Uterus (tissue), 4 donors: Measurements from ENCODE around the gene AUTS2. TPM values are rescaled to one million over a fixed set of nuclear protein-coding genes. Genes with fewer than 3 reads are reported as not detected.

ENCODE experiments used
- DNase-seq, 2 donors: peaks; one replicate each; pipeline ENCODE4 v3.0.0-alpha.2; 2019 to 2020
- H3K27ac ChIP-seq, 2 donors: fragments of 200-600 bp; sonication (generic); 1 replicate in 1 of 2; 2 replicates in 1 of 2; pipeline ENCODE4 v1.5.1; 2016 to 2018
- H3K27me3 ChIP-seq, 2 donors: fragments of 200-600 bp; sonication (generic); one replicate each; pipeline ENCODE4 v1.5.1; 2018 to 2019; ENCODE audit warnings: control low read depth in 1 of 2
- H3K36me3 ChIP-seq, 2 donors: fragments of 200-600 bp; sonication (generic); one replicate each; pipeline ENCODE4 v1.5.1; 2019; ENCODE audit warnings: control low read depth in 1 of 2
- H3K4me1 ChIP-seq, 2 donors: fragments of 200-600 bp; sonication (generic); one replicate each; pipeline ENCODE4 v1.5.1; 2018 to 2019; ENCODE audit warnings: control low read depth in 1 of 2
- H3K4me3 ChIP-seq, 2 donors: fragments of 200-600 bp; sonication (generic); 1 replicate in 1 of 2; 2 replicates in 1 of 2; pipeline ENCODE4 v1.5.1; 2018 to 2019; ENCODE audit warnings: mild to moderate bottlenecking in 1 of 2
- H3K9me3 ChIP-seq, 2 donors: fragments of 200-600 bp; sonication (generic); one replicate each; pipeline ENCODE4 v1.5.1; 2019; ENCODE audit warnings: control low read depth in 1 of 2
- POLR2A ChIP-seq, 2 donors: fragments of 450-650 bp; IDR thresholded peaks; one replicate each; pipeline ENCODE4 v1.6.1; 2016; ENCODE audit warnings: antibody characterized with exemption in 2 of 2, mild to moderate bottlenecking in 1 of 2, moderate library complexity in 1 of 2
- intact Hi-C: fragments of 100-400 bp; cut with DNase I; formaldehyde crosslinking; loops from one replicate; pipeline ENCODE4 v1.15.1; 2023; ENCODE audit warnings: low total_unique reads
- total RNA-seq, 4 donors: library from RNA; depleted of rRNA in 3 of 4; stranded (reverse); fragments of >200 nt in 3 of 4; gene quantifications; one replicate each; pipeline versions ENCODE4 v1.1.0 to v1.2.4, GENCODE V29; 2014 to 2023
- TF ChIP-seq, protein P1 (sequence below), 4 experiments: fragments of 200-600 bp in 2 of 4; fragments of 450-650 bp in 2 of 4; sonication (generic) in 2 of 4; IDR thresholded peaks; one replicate each; pipeline ENCODE4 v1.5.1; 2016 to 2019; ENCODE audit warnings: antibody characterized with exemption in 4 of 4, mild to moderate bottlenecking in 2 of 4, moderate library complexity in 1 of 4
- donor health status: DM: yes; HTN: yes; CAD: no.

Gene AUTS2
- total RNA-seq, 4 donors from 2014 or later: 10.5 to 58.2 (median 30.0) TPM

DNA sequence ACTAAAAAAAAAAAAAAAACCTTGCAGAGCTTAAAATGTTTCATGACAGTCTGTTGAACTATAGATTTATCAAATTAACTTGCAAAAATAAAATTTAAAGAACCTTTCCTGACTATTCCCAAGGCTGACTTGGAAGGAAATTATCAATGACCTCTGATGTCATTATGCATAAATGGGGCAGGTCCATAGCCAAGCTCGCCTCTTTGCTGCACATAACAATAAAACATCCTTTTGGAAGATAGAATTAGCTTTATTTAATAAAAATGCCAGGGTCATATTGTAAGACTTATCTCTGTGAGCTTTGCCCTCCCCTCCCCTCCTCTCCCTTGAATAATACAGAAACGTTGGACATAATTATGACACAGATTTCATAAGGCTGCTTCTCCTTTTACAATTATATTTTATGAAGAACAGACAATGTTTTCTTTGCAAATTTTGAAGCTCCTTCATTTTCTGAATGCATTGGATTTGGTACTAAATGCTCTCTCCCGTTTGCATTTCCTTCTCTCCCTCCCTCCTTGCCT is 444.8 kb downstream of the AUTS2 start:
- no peaks in the 10 kb centered on the region for H3K36me3 ChIP-seq
- no peaks in the 10 kb centered on the region for H3K27me3 ChIP-seq
- H3K9me3 ChIP-seq: no peaks in the 10 kb centered on the region
- no peak for DNase-seq
- no peak overlapping the region for H3K4me3 ChIP-seq
- peaks cover 0 to 7% of the 10 kb centered on the region in 2 donors for H3K4me1 ChIP-seq
- TF ChIP-seq, protein P1, sequence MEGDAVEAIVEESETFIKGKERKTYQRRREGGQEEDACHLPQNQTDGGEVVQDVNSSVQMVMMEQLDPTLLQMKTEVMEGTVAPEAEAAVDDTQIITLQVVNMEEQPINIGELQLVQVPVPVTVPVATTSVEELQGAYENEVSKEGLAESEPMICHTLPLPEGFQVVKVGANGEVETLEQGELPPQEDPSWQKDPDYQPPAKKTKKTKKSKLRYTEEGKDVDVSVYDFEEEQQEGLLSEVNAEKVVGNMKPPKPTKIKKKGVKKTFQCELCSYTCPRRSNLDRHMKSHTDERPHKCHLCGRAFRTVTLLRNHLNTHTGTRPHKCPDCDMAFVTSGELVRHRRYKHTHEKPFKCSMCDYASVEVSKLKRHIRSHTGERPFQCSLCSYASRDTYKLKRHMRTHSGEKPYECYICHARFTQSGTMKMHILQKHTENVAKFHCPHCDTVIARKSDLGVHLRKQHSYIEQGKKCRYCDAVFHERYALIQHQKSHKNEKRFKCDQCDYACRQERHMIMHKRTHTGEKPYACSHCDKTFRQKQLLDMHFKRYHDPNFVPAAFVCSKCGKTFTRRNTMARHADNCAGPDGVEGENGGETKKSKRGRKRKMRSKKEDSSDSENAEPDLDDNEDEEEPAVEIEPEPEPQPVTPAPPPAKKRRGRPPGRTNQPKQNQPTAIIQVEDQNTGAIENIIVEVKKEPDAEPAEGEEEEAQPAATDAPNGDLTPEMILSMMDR (IDR thresholded peaks at IDR 0.05): no peak
- no peak for TF ChIP-seq POLR2A (IDR thresholded peaks at IDR 0.05)
- intact Hi-C loops: no loop called here
- H3K27ac ChIP-seq: no peak overlapping the region

DNA sequence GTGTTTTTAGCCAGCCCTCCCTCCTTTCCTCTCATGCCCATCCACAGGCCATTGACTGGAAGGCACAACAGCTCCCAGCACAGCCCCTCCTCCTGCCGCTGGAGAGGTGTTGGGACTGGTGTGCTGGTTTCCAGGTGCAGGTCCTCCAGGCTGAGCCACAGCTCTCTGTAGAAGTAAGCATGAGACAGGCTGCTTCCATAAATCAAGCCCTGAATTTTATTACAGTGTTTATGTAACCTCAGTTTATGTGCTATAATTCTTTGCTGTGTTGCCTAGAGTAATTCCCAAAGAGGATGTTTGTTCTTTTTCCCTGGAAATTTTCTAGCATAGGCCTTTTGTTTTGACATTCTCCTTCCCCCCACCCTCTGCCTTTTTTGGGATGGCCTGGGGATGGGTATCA is 445.8 kb downstream of the AUTS2 start:
- no peaks in the 10 kb centered on the region for H3K36me3 ChIP-seq
- DNase-seq: peak; percentile 28 to 54
- intact Hi-C loops: no loop called here
- H3K9me3 ChIP-seq: no peaks in the 10 kb centered on the region
- peak overlapping the region; percentile 30 to 31 for H3K27ac ChIP-seq
- H3K4me1 ChIP-seq: peaks cover 0 to 7% of the 10 kb centered on the region in 2 donors
- no peaks in the 10 kb centered on the region for H3K27me3 ChIP-seq
- TF ChIP-seq, protein P1 (IDR thresholded peaks at IDR 0.05): no peak
- TF ChIP-seq POLR2A (IDR thresholded peaks at IDR 0.05): no peak
- no peak overlapping the region for H3K4me3 ChIP-seq

DNA sequence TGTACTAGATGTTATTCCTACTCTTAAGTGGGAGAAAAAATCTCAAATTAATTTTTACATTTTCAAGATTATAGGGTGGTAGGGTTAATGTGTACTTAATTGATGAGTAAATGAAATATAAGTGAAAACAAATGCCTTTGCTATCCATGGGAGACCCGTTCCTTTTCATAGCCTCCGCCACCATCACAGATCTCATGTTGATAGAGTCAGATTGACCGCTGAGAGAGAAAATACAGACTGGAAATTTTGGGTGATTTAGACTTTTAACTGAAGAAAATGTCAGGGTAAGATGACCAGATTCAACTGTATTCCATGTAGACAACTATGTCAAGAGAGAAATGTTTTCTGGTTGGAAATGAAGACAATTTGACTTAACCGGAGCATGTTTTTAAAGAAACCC is 446.2 kb downstream of the AUTS2 start:
- no peak overlapping the region for H3K4me3 ChIP-seq
- peak overlapping the region; percentile 30 to 31 for H3K27ac ChIP-seq
- H3K36me3 ChIP-seq: no peaks in the 10 kb centered on the region
- no peaks in the 10 kb centered on the region for H3K9me3 ChIP-seq
- H3K27me3 ChIP-seq: no peaks in the 10 kb centered on the region
- peaks cover 0 to 7% of the 10 kb centered on the region in 2 donors for H3K4me1 ChIP-seq
- DNase-seq: no peak
- intact Hi-C loops: no loop called here
- TF ChIP-seq POLR2A (IDR thresholded peaks at IDR 0.05): no peak
- TF ChIP-seq, protein P1 (IDR thresholded peaks at IDR 0.05): no peak

DNA sequence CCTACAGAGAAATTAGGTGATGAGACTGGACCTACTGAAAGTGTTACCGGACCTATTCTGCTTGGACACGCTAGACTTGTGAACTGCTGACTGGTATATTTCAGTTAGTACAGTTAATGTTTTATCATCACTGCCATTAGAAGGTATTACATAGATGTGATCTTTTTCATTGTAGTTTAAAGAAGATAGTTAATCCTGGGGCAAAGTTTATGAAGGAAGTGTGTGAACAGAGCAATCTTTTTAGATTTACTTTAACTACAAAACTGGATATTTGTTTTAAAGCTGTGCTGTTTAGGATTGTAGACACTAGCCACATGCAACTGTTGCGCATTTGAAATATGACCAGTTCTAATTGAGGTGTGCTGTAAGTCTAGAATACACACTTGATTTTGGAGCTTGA is 446.7 kb downstream of the AUTS2 start:
- no peak overlapping the region for H3K27ac ChIP-seq
- DNase-seq: no peak
- H3K4me1 ChIP-seq: peaks cover 0 to 7% of the 10 kb centered on the region in 2 donors
- no peaks in the 10 kb centered on the region for H3K27me3 ChIP-seq
- TF ChIP-seq, protein P1 (IDR thresholded peaks at IDR 0.05): no peak
- no peak for TF ChIP-seq POLR2A (IDR thresholded peaks at IDR 0.05)
- H3K4me3 ChIP-seq: no peak overlapping the region
- intact Hi-C loops: no loop called here
- no peaks in the 10 kb centered on the region for H3K36me3 ChIP-seq
- no peaks in the 10 kb centered on the region for H3K9me3 ChIP-seq

DNA sequence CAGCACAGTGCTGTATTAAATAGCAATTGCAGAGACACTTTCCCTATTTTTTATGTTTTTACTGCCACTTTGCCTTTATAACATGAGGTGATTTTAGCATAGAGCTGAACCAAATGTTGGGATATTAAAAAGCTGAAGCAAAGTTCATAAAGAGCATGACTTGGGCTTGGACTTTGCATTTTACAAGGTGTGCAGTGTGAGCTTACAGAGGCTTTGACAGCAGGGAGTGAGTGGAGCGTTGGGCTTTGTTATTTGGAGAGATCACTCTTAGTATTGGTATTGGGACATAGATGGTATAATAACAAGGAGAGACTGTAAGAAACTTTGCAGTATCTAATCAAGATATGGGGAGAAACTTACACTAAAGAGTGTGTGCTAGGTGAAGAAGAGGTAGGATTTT is 449.1 kb downstream of the AUTS2 start:
- TF ChIP-seq, protein P1 (IDR thresholded peaks at IDR 0.05): no peak
- TF ChIP-seq POLR2A (IDR thresholded peaks at IDR 0.05): no peak
- intact Hi-C loops: no loop called here

More for the DNA sequence above, 449.1 kb downstream of the AUTS2 start:
- no peak for DNase-seq
- Histone ChIP-seq H3K27me3 (no peaks in the 10 kb centered on the region), H3K9me3 (no peaks in the 10 kb centered on the region), H3K27ac (no peak overlapping the region), H3K36me3 (no peaks in the 10 kb centered on the region), H3K4me3 (no peak overlapping the region), H3K4me1 (peaks cover 0 to 7% of the 10 kb centered on the region in 2 donors)
